Activated CD8-positive, alpha-beta memory T cell treated with anti-CD3 and anti-CD28 coated beads, Interleukin-2, amount 50 U/mL, for 1 hour (primary cell): ENCODE data around the gene IP6K3.

ENCODE experiments used
- DNase-seq: peaks from one replicate; pipeline ENCODE4 v3.0.0-alpha.2; 2020; ENCODE audit errors: extremely low read depth

Gene IP6K3

GRCh38 chr6:33759887-33760629, 13.4 kb upstream of the IP6K3 start:
- DNase-seq = no peak

- no peak for DNase-seq
These were observed 12.1 kb upstream of the IP6K3 start for GRCh38 chr6:33758815-33759216.

DNA sequence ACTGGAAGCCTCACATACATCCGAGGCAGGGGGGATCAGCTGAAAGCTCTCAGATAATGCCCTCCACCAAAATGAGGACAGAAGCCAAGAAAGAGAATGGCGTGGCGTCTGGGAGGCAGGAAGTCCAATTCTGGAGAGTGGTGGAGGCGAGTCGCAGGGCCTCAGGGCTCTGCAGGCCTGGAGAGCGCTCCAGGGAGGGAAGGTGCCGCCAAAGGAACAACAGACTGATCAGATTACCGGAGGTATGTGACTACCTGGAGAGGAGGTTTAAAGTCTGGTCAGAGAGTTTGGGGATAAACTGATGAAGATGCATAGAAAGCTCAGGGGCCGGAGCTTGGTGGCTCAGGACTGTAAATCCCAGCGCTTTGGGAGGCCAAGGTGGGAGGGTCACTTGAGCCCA, 11.2 kb upstream of the IP6K3 start:
- no peak for DNase-seq

GRCh38 chr6:33757113-33757512, 10.4 kb upstream of the IP6K3 start:
- no peak for DNase-seq

- DNase-seq = no peak
These were observed 9.7 kb upstream of the IP6K3 start for GRCh38 chr6:33756211-33756954.

DNA sequence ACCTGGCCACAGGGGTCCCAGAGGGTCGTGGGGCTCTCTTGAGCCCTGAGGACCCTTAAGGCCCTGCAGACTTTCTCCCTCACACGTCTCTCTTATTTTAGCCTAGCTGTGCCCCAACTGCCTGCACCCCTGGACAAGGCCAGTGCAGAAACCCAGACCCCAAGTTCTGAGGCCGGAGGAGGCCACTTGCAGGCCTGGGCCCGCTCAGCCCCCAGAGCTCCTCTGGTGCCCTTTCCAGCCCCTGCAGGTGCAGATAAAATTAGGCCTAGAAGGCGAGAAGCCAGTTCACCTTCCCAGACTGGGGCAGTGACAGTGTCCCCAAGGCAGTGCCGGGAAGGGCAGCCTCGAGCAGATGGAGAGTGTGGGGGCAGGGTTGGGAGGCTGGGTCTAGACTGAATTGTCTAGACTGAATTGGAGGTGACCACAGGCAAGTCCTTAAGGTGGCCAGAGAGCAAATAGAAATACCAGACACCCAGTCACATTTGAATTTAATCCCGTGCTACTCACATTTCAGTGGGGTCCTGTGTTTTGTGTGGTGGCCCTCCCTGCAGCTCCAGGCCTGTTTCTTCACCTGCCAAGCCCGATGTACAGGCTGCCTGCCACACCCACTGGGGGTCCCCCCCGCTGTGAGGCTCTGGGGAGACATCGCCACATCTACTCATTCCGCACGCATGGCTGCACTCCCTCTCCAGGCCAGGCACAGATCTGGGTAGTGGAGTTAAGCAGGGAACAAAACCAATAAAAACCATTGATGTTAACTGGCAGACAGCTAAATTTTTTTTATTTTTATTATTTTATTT, 8.6 kb upstream of the IP6K3 start:
- DNase-seq = no peak

DNA sequence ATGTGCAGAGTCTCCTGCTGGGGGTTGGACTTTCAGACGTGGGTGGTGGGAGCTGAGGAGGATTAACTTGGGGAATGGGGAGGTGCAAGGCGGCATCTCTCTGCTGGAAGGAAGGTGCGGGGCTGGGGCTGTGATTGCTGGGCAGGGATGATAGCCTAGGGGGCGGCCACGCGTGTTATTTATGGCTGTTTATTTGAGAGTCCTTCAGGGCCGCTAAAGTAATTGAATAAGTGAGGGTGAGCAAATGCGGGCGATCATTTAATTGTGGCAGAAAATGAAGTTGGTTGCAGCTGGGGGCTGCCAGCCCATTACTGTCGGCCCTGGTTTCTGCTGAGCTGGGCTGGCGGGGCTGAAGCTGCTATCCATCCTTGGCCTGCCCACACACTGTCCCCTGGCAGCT, 7.5 kb upstream of the IP6K3 start:
- no peak for DNase-seq

- DNase-seq = no peak
These were observed 5.9 kb upstream of the IP6K3 start for GRCh38 chr6:33752646-33753015.

- DNase-seq = no peak
These were observed 5.3 kb upstream of the IP6K3 start for GRCh38 chr6:33751771-33752645.

- no peak for DNase-seq
These were observed 3.7 kb upstream of the IP6K3 start for GRCh38 chr6:33750244-33750991.

GRCh38 chr6:33749401-33749800, 2.7 kb upstream of the IP6K3 start:
- no peak for DNase-seq

DNA sequence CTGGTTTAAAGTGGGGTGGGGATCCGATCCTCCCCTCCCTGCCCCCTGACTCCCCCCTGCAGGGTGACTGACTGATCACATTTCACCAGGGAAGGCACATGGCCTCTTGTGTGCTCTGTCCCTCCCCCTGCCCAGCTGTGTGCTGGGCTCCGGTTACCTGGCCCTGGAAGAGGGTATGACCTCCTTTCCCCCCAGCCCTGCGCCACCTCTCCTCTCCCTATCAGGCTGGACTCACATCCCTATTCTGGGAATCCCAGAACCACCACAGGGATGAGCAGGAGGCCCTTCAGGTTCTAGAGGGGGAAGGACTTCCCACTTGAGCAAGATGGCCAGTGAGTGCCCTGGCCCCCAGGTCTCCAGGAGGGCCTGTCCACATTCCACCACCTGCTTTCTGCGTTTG, 2.1 kb upstream of the IP6K3 start:
- no peak for DNase-seq

GRCh38 chr6:33747823-33748222, 1.1 kb upstream of the IP6K3 start:
- DNase-seq = no peak

GRCh38 chr6:33746036-33746600, 587 bp downstream of the IP6K3 start:
- DNase-seq = no peak

DNA sequence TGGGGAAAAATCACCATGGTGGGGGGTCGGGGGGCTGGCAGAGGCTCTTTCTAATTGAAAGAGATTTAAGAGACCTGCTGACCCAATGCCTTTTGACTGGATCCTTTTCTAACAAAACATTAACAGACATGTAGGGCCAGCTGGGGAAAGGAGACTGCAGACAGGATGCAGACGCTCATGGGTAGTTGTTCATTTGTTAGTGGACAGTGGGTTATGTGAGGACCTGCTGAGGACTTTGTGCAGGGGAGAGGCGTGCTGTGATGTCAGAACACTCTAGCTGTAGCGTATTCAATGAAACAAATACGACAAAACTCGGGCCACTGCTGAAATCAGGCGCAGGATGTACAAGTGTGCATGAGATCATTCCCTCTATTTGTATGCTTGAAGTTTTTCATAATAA, 1.2 kb downstream of the IP6K3 start:
- DNase-seq = no peak

GRCh38 chr6:33744895-33745546, 1.7 kb downstream of the IP6K3 start:
- DNase-seq = no peak

DNA sequence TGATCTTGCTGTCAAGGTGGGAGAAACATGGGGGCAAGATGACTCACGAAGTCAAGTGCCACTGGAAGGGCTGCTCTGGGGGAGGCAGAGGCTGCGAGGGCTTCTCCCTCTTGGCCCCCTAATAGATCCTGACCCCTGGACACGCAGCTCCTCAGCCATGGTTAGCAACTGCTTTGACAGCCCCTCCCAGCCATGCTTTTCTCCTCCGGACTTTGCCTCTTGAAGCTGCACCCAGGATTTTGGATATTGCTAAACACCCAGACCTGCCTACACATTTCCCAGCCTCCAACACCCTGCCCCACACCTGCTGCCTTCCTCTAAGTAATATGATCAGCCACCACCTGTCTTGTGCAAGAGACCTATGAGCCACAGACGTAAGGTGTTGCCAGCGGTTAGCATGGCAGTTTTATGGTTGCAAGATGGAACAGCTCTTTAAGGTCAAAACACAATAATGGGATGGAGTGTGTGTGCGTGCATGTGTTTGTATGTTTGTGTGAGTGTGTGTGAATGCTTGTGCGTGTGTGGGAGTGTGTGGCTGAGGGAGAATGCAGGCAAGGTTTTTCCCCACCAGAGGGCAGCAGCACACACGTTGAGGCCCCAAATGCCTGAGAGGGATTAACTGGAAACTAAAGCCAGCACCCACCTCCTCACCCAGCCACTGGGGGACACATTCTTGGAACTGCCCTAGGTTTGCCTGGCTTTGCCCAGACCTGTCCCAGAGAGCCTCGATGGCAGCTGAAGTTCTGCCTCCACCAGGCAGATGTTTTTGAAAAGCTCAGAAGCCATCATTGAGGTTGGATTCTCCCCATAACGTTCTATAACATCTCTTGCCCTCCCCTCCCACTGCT, 2.5 kb downstream of the IP6K3 start:
- DNase-seq = peak; percentile 34

- DNase-seq = no peak
These were observed 3.9 kb downstream of the IP6K3 start for GRCh38 chr6:33742837-33743236.

DNA sequence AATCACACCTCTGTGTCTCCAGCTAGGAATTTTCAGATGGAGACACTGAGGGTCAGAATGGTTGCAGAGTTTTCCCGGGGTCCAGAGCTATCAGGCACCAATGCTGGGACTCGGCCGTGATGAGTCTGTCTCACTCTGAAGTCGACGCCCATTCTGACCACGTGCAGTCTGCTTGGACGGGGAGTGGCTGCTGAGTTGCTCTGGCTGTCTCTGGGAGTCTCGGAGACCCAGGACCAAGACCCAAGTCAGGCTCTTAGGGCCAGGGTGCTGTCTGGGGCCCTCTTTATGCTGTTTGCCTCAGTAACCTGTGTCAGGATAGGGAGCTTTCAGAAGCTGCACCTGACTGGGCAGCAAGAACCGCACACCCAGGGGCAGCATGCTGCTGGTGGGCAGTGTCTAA, 4.6 kb downstream of the IP6K3 start:
- DNase-seq = no peak
